Endothelial cell of umbilical vein (primary cell): Measurements from ENCODE around the gene WDFY3.

Source experiments
- POLR2A ChIP-seq: IDR thresholded peaks from 2 replicates; pipeline ENCODE4 v1.6.1; 2012; ENCODE audit warnings: low read depth, mild to moderate bottlenecking, control low read depth, low read length
- POLR2AphosphoS5 ChIP-seq: IDR thresholded peaks from 2 replicates; pipeline ENCODE4 v1.6.1; 2012; ENCODE audit warnings: low read depth, mild to moderate bottlenecking, control low read depth, low read length, moderate library complexity; ENCODE audit not compliant: insufficient read depth
- TF ChIP-seq, protein P1 (sequence below), 2 donors: IDR thresholded peaks; 1 replicate in 1 of 2; 2 replicates in 1 of 2; pipeline ENCODE4 v1.5.1; 2011; ENCODE audit warnings: low read length in 2 of 2, mild to moderate bottlenecking in 2 of 2, moderate library complexity in 2 of 2, control low read depth in 1 of 2, inconsistent platforms in 1 of 2, low read depth in 1 of 2; ENCODE audit not compliant: insufficient read depth in 1 of 2; ENCODE audit errors: extremely low read depth in 1 of 2

DNA sequence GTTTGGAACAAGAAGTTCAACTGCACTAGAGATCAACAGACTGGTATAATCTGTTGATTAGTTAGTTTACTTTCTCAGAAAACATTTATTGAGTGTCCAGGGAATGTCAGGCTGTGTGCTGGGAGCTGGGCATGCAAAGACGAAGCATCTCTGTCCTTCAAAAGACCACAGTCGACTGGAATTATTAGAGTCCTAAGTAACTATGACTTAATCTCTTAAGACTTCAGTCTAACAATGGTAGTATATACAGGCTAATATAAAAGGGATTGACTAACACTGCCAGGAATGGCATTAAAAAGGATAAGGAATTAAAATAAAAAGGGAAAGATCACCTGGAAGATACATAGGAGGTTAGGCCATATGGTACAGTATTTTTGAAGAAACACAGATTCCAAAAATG, 128.7 kb downstream of the WDFY3 start:
- TF ChIP-seq POLR2AphosphoS5 = no peak
- TF ChIP-seq, protein P1, sequence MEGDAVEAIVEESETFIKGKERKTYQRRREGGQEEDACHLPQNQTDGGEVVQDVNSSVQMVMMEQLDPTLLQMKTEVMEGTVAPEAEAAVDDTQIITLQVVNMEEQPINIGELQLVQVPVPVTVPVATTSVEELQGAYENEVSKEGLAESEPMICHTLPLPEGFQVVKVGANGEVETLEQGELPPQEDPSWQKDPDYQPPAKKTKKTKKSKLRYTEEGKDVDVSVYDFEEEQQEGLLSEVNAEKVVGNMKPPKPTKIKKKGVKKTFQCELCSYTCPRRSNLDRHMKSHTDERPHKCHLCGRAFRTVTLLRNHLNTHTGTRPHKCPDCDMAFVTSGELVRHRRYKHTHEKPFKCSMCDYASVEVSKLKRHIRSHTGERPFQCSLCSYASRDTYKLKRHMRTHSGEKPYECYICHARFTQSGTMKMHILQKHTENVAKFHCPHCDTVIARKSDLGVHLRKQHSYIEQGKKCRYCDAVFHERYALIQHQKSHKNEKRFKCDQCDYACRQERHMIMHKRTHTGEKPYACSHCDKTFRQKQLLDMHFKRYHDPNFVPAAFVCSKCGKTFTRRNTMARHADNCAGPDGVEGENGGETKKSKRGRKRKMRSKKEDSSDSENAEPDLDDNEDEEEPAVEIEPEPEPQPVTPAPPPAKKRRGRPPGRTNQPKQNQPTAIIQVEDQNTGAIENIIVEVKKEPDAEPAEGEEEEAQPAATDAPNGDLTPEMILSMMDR (IDR thresholded peaks at IDR 0.05; ENCODE audit: extremely low read depth in 1 of 2, insufficient read depth in 1 of 2, low read depth in 1 of 2, low read length in 2 of 2) = no peak
- TF ChIP-seq POLR2A = no peak
